COLO829 (cell line): ENCODE results near the gene FOXP4.
"Not testable (repeated sequence)": the region's sequence is repeated elsewhere in the genome, so short reads cannot be mapped to it uniquely, and the experiment has no call there.

Experiments used
- DNase-seq: peaks from one replicate; pipeline ENCODE4 v3.0.0; 2012; ENCODE audit warnings: low spot score

The FOXP4 gene

DNA sequence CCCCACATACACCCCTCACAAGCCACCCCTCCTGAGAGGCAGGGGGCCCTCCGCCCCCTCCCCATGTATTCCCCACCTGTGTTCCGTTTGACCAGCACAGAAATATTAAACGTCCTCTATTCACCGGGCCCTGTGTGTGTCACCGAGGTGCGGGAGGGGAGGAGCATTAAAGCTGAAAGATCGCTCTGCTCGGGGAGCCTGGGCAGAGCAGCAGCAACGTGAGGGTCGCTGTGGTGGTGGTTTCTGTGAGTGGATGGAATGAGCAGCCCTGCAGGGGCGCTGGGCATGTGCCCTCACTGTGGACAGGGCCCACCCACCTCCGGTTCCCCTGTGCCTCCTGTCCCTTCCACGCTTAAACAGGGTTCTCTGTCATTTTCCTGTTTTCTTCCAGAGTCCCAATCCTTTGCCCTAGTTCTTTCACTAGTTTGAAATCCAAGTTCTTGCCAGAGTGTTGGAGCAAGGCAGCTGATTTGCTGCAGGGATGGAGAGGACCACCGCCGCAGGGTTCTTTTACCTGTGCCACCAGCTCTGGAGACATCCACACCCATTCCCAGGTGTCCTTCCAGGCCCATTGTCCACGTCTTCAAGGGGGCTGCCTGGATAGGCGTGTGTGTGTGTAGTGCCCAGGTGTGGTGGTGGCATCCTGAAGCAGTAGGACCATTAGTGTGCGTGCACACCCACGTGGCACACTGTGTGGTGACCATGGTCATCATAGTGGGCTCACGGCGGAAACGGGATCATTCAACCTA lies 54.5 kb downstream of the FOXP4 start:
- no peak for DNase-seq

DNA sequence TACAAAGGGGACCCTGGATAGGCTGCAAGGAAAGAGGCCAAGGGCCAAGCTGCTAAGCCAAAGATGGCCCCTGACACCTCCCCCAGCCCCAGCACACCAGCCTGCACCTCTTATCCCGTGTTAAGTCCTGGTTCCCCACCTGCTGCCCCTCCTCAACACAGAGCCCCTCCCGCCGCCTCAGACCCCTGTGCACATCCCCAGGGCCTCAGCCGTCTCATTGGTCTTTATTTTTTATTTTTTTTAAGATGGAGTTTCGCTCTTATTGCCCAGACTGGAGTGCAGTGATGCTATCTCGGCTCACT lies 55.0 kb downstream of the FOXP4 start:
- no peak for DNase-seq

DNA sequence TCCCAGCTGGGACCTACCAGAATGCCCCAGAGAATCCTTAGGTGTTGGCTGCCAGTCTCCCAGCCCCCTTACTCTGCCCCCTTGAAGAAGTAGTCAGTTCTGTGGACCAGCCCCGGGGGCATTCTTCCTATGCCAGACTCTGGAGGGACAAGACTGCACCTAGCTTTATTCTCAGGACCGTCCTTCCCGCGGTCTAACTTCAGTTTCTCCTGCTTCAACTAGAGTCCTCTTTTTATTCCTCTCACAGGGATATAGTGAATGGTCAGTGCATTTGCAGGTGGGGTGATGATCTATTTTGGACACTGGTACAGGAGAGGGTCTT lies 56.2 kb downstream of the FOXP4 start:
- DNase-seq, result no peak

DNA sequence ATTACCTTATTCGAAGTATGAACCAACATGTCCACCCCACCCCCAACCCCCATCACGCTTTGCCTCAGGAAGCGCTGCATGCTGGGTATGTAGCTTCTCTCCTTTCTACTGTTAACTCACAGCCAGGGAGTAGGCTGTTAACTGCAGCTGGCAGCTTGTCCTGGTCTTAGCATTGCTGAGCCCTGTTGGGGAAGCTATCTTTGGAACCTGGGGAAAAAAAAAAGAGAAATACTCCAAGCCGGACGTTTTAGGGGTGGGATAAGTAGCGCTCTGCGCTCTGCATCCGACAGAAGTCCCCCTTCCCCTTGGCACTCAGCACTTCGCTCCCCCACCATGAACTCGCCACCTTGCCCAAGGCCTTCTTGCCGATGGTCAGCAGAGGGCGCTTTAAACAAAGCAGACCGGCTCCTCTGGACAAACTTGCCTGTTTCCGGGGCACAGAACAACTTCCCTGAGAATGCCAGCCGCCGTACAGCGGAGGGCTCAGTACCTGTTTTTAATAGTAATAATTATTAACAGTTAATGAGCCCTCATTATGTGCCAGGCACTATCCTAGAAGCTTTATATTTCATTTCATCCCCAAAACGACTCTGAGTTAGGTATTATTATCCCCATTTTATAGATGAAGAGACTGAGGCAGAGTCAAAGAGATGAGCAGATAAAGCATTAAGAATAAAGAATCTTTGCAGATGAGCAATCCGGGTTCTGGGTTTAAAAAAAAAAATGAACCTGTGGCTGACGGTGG lies 56.9 kb downstream of the FOXP4 start:
- DNase-seq, result peak; percentile 79

DNA sequence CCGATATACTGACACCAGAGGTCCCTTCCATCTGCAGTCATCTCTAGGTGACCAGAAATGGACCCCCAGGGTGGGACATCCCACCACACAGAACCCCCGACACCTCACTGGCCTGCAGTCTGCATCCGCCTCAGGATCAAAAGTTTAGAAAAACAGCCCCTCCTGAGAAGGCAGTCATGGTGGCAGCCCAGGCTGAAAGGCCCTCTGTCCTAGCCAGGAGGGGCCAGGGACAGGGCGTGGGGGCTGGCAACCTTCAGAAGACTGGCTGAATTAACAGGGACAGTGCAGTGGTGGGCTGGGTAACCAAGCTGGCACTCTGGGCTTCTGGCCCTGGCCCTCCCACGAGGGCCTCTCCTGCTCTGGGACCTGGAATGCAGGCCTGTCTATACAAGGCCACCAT lies 57.8 kb downstream of the FOXP4 start:
- DNase-seq, result no peak

DNA sequence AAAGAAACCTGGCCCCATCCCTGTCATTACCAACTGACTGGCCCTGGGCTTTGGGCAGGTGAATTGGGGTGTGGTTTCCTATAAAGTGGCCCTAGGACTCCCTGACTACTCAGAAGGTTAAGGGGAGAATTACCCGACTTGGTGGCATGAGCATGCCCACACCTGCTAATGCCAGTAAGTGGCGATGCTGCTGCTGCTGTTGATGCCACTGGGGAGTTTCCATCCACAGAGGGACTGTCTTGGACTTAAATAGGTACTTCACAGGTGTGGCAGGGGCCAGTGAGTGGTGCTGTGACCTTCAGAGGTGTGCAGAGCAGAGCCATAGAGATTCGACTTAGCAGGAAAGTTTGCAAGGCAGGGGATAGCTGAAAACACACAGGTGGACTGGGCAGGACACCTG lies 59.5 kb downstream of the FOXP4 start:
- DNase-seq, result no peak

DNA sequence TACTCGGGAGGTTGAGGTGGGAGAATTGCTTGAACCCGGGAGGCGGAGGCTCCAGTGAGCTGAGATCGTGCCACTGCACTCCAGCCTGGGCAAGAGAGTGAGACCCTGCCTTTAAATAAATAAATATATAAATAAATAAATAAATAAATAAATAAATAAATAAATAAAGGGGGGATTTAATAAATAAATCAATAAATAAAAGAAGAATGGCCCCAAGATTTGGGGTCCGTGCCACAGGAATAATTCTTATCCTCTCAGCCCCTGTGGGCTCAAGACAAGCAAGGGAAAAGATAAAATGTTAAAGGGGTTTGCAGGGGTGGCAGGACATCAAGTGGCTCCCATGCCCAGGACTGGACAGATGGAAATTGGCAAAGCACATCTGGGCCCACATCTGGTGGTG lies 60.9 kb downstream of the FOXP4 start:
- DNase-seq, result no peak

DNA sequence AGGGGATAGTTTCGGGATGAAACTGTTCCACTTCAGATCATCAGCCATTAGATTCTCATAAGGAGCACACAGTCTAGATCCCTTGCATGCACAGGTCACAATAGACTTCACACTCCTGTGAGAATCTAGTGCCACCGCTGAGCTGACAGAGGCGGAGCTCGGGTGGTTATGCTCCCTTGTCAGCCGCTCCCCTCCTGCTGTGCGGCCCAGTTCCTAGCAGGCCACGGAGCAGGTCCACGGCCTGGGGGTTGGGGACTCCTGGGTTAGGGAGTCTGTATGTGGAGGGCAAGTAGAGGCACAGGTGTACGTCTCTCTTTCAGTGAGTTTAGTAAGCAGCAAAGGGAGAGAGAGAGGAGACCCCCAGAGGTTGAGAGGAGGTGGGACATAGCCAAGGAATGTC lies 61.6 kb downstream of the FOXP4 start:
- DNase-seq, result no peak

DNA sequence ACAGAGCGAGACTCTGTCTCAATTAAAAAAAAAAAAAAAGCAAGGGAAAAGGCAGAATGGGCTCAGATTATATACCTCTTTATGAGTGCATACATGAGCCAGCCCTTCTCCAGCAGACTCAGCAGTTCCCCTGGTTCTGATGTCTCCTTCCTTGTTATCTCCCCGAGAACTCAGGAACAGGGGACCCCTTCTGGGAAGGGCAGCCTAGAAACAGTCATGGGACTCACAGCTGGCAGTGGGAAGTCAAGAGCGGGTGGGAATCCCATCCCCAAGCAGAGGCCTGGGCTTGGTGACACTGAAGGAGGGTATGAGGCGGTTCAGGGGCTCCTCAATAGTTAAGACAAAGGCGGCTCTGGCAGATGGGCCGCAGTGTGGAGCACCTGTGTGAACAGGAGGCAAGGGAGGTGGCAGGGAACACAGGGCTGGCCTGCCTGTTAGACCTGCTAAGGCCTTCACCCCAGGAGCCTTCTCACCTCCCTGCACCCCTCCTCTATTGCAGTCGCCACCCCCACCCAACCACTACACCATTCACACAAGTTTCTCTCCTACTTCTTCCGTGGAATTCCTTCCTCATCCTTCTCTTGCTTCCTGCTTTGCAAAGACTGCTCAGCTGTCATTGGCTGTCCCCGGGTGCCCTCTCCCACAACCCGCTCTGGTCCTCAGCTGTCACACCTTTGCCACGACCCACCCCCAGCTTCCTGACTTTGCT lies 62.4 kb downstream of the FOXP4 start:
- no peak for DNase-seq

DNA sequence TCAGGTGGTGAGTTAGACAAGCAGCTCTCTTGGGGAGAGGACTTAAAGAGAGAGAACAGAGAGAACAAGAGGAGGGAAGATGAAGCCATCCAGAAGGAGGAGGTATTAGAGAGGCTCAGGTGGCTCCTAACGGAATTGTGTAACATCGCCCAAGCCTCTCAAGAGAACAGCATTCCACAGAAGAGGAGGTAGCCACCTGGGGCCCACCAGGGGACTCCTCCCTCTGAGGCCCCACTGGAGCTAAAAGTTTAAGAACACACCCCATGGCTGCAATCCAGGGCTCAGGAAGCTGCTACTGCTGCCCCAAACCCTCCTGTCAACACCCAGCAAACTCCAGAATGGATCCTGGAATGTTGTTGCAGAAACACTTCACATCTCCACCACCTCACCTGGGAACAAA lies 68.5 kb downstream of the FOXP4 start:
- no peak for DNase-seq

DNA sequence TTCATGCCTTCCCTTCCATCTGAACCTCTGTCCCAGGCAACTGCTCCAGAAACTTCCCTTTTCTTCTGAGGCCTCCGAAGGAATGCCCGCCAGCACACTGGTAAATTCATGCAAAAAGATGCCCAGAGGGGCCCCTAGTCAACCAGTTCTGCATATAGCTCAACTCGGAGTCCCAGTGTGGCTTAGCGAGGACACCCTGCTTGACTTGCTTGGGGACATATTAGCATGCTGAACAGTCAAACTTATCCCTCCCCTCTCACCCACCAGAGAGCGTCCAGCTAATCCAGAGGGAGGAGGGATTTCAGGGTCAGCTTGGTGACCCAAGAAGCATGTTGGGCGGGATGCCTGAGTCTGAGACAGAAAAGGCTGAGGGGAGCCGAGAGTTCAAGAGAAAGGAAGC lies 69.1 kb downstream of the FOXP4 start:
- no peak for DNase-seq

DNA sequence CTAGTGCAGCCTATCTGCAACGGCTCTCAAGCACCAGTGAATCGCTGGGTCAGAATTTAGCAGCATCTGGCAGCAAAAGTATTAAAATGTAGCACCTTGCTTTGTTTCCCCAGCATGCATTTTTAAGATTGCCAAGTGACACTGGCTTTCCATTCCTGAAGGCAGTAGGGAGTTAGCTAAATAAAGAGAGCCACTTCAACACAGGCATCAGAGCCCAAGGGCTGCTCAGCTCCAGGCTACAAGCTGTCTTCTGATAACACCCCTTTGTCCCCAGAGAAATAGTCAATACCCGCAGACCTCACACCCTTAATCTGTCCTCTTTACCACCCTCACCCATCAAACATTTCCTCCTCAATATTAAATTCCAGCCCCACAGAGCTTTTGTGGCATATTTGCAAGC lies 72.4 kb downstream of the FOXP4 start:
- no peak for DNase-seq

DNA sequence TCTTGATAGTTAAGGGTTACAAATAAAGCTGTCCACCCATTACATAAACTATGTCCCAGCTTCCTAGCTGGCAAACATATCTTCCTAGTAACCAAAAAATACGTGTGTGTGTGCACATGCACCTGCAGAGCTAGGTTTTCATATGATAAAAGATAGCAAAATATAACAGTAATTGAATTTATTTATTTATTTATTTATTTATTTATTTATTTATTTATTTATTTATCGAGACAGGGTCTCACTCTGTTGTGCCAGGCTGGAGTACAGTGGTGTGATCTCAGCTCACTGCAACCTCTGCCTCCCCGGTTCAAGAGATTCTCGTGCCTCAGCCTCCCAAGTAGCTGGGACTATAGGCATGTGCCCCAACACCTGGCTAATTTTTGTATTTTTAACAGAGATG lies 73.0 kb downstream of the FOXP4 start:
- DNase-seq, result not testable (repeated sequence)

DNA sequence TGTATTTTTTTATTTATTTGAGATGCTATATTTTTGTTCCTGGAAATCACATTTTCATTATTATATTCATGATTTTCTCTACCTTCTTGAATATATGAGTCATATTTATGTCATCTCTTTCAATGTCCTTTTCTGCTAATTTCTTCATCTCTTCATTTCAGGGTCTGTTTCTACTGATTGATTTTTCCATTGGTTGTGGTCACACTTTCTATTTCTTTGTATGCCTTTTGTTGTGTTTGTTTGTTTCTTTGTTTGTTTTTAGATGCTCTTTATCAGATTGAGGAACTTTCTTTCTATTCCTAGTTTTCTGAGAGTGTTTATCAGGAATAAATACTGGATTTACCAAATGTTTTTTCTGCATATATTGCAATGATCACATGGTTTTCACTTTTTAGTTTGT lies 75.2 kb downstream of the FOXP4 start:
- DNase-seq, result no peak

DNA sequence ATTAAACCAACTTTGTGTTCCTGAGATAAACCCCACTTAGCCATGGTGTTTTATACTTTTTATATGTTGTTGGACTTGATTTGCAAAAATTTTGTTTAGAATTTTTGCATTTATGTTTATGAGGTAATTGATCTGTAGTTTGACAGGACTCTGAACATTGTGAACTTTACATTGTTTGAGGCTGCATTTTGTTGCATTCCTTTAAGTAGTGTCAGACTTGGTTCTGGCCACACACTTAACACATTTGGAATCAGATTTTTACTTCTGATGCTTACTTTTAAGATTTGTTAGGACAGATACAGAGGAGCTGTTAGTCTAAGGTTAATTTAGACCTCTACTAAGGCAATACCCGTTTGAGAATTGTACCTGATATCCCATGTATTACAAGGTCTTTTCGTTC lies 75.6 kb downstream of the FOXP4 start:
- DNase-seq, result no peak

DNA sequence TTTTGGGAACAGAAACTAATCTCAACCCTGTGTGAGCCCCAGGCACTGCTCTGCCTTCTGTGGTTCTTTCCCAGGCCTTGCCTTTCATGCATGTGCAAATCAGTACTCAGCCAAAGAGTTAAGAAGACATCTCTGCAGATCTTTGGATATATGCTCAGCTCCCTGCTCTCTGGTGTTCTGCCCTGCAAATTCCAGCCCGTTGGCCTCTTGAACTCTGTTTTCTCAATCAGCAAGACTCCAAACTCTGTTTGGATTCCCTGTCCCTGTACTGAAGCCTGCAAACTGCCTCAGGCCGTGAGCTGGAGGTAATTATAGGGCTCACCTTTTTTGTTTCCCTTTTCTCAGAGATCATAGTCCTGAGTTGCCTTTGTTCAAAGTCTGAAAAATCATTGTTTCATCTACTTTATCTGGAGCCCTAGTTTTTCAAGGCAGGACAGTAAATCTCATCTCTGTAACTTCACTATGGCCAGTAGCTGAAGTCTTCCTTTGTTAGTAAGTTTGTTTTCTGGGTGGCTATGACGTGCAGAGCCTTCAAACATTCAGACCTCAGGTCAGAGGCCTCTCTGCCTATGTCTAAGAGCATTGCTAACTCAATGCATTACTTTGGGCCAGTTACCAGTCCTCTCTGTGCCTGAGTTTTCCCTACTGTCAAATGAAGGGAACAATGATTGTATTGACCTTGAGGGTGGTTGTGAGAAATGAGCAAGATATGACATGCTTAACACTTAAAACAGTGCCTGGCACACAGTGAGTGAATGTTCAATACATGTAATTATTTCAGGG lies 76.2 kb downstream of the FOXP4 start:
- DNase-seq, result no peak

DNA sequence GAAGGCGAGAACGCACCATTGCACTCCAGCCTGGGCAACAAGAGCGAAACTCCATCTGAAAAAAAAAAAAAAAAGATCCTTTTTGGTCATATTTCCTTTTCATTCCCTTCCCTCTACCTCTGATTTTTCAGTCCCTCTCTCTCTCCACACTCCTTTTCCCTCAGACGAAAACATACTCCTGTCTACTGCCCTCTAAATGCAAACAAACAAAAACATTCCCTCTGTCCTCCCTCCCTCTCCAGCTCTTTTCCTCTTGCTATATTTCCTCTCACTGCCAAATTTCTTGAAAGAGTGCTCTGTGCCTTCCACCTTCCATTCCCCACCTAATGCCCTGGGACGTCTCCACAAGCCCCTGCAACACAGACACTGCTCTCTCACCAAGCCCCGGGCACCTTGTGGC lies 77.1 kb downstream of the FOXP4 start:
- no peak for DNase-seq

DNA sequence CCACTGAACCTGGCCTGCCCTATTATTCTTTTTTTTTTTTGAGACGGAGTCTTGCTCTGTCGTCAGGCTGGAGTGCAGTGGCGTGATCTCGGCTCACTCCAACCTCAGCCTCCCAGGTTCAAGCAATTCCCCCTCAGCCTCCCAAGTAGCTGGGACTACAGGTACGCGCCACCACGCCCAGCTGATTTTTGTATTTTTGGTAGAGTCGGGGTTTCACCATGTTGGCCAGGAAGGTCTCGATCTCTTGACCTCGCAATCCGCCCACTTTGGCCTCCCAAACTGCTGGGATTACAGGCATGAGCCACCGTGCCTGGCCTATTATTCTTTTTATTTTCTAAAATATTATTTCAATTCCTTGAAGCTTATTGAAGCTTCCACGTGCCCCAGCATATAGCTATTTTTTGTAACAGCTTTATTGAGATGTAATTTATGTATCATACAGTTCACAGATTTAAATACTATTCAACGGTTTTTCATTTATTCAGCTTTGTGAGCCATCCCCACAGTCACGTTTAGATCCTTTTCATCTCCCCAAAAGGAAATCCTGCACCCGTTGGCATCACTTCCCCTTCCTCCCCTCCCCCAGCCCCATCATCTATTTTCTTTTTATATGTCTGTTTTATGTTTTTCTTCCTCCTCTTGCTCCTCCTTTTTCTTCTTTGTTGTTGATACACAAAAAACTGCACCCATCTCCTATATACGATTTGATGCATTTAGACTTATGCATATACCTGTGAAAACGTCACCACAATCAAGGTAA lies 78.6 kb downstream of the FOXP4 start:
- no peak for DNase-seq

DNA sequence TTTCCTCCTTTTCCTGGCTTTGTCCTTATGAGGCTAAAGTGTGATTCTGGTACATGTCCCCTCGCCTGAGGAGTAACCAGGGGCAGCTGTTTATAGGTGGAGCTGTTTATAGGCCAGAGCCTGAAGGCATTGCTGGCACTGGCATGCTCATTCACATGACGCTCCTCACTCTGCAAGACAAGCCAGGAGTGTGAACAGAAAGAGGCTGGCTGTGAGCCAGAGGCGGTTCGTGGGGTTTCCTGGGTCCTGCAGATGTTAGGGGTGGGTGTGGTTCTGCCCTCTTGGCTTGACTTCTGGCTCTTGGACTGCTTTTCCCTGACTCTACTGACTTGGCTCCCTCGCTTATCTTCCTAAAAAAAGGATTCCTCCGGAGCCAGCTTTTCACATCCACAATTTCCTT lies 79.3 kb downstream of the FOXP4 start:
- no peak for DNase-seq

DNA sequence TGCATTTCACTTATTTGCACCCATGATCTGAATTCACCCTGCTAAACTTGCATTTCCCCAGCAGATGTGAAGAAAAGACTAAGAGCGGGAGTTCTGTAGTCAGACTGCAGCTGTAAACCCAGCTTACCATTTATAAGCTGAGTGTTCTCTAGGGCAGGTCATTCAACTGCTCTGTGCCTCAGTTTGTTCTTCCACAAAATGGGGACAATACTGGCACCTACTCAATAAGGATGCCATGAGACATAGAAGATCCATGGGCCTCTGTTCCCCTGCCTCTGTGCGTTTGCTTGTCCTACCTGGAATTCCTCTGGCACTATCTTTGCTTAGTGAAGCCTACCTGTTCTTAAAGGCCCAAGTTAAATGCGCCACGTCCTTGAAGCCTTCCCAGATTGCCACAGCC lies 79.8 kb downstream of the FOXP4 start:
- DNase-seq, result no peak

DNA sequence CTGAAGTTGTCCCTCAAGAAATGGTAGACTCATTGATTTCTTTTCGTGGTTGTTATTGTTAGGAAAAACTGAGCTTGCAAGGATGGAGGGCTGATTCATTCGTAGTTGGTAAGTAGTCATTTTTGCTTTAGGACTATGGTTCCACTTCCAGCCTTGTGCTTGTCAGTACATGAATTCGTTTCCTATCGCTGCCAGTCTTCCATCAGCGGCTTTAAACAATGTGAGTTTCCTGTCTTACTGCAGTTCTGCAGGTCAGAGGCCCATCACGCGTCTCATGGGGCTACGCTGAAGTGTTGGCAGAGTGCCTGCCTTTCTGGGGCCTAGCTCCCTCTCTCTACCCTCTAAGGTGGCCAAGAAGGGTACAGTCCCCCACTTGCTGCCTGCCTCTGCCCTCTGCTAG lies 80.7 kb downstream of the FOXP4 start:
- DNase-seq, result no peak

DNA sequence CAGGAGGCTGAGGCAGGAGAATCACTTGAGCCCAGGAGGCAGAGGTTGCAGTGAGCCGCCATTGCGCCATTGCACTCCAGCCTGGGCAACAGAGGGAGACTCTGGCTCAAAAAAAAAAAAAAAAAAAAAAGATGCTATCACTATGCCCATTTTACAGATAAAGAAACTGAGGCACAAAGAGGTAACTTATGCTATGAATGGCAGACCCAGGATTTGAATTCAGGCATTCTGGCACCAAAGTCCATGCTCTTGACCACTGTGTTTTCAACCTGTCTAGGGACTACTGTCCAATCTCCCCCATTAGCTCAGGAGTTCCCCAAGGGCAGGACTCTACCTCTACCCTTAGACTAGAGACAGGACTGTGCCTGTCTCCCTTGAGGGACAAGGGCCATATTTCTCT lies 82.9 kb downstream of the FOXP4 start:
- DNase-seq, result no peak
